ENCODE measurements around the gene PSMC3. TPM values are rescaled to one million over a fixed set of nuclear protein-coding genes. Genes with fewer than 3 reads are reported as not detected.

PSMC3 gene
- total and polyA plus RNA-seq, 4 donors: 61.6 to 192 (median 141) TPM

DNA sequence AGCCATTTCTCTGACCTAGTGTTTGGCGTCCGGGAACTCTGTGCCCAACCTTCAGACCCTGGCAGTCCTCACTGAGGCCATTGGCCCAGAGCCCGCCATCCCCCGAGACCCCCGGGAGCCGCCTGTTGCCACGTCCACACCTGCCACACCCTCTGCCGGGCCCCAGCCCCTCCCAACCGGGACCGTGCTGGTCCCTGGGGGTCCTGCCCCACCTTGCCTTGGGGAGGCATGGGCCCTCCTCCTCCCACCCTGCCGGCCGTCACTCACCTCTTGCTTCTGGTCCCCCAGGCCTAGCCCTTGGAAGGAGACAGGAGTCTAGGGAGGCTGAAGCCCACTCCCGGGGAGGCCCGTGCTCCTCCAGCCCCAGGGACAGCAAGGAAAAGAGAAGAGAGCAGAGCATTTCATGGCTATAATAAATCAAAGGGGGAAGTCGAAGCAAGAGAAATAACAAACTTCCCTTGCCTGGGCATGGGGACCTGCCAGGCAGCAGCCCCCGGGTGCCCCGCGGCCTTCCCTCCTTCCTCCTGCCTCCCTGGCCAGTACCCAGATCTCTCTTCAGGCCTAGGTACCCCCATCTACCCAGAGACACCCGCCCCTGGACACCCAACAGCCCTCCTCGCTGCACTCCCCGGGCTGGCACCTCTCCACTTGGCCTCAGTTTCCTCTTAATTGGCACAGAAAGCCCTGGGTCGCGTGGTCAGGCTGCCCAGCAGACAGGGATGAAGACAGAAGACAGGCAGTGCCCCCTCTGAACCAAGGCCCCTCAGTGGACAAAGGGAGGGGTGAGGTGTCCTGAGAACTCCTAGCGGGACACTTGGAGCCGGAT is 30.8 kb downstream of the PSMC3 start:
- peak in 1 of 3 donors; percentile 8 for DNase-seq
- no peak for ATAC-seq (ENCODE audit: insufficient read depth, low FRiP score)
- H3K27me3 ChIP-seq (ENCODE audit: control insufficient read depth in 3 of 3, insufficient read depth in 3 of 3, low read length in 2 of 3): no peaks in the 10 kb centered on the region
- TF ChIP-seq, protein P1, sequence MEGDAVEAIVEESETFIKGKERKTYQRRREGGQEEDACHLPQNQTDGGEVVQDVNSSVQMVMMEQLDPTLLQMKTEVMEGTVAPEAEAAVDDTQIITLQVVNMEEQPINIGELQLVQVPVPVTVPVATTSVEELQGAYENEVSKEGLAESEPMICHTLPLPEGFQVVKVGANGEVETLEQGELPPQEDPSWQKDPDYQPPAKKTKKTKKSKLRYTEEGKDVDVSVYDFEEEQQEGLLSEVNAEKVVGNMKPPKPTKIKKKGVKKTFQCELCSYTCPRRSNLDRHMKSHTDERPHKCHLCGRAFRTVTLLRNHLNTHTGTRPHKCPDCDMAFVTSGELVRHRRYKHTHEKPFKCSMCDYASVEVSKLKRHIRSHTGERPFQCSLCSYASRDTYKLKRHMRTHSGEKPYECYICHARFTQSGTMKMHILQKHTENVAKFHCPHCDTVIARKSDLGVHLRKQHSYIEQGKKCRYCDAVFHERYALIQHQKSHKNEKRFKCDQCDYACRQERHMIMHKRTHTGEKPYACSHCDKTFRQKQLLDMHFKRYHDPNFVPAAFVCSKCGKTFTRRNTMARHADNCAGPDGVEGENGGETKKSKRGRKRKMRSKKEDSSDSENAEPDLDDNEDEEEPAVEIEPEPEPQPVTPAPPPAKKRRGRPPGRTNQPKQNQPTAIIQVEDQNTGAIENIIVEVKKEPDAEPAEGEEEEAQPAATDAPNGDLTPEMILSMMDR (IDR thresholded peaks at IDR 0.05; ENCODE audit: control extremely low read depth, extremely low read depth): no peak
- H3K4me3 ChIP-seq: no peak overlapping the region
- peaks cover 0 to 22% (median 8%) of the 10 kb centered on the region in 5 donors for H3K4me1 ChIP-seq (ENCODE audit: control insufficient read depth in 5 of 5, insufficient read depth in 5 of 5, low read length in 5 of 5)
- no peaks in the 10 kb centered on the region for H3K9me3 ChIP-seq (ENCODE audit: control insufficient read depth in 4 of 4, insufficient read depth in 3 of 4, low read length in 3 of 4)
- no peaks in the 10 kb centered on the region for H3K36me3 ChIP-seq (ENCODE audit: control insufficient read depth in 4 of 4, insufficient read depth in 4 of 4, low read length in 4 of 4)
- no peak overlapping the region for H3K9ac ChIP-seq (ENCODE audit: insufficient read depth in 1 of 2, low read length in 2 of 2)
- WGBS, 2 donors: 33 to 67% methylated on average over 25 of the region's 25 CpGs
- H3K27ac ChIP-seq (ENCODE audit: low read depth in 1 of 2, low read length in 1 of 2): peak overlapping the region; percentile 24 to 98

DNA sequence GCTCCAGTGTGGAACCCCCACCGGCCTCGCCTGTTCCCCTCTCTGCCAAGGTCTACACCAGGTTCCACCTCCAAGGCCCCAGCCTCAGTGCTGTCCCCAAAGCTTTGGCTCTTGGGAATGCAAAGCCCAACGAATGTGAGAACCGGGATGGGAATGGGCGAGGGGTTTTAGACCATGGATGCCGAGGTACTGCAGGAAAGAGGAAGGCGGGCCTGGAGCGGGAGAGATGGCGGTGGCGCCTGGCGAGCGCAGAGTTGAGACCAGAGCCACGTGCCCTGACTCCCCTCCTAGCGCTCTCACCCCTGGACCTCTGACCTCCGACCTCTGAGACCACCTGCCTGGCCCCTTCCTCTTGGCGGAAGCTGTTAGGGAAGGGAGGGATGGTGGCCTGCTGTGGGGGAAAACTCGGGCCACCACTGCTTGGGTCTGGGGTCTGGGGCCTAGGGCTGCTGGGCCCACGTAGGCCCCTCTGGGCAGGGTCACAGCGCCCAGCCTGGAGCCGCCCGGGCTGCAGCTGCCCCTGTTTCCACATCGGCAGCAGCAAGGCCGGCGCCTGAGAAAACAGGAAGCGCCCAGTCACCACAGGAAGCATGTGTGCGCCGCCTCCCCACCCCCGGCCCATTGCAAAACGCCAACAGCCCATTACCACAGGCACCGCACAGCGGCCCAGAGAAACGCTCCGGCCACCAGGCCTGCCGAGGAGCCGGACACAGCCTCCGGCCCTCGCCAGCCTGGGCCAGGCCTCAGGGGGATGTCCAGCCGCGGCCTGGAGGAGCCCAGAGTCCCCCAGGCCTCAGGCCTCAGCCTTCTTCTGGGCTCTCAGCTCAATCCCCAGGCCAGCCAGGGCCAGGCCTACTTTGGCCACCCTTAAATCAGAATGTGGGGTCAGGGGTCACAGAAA is 31.7 kb downstream of the PSMC3 start:
- Histone ChIP-seq H3K27ac (ENCODE audit: low read depth in 1 of 2, low read length in 1 of 2) (peak overlapping the region; percentile 36 to 98), H3K27me3 (ENCODE audit: control insufficient read depth in 3 of 3, insufficient read depth in 3 of 3, low read length in 2 of 3) (no peaks in the 10 kb centered on the region), H3K4me3 (no peak overlapping the region), H3K36me3 (ENCODE audit: control insufficient read depth in 4 of 4, insufficient read depth in 4 of 4, low read length in 4 of 4) (no peaks in the 10 kb centered on the region), H3K4me1 (ENCODE audit: control insufficient read depth in 5 of 5, insufficient read depth in 5 of 5, low read length in 5 of 5) (peaks cover 0 to 17% (median 5%) of the 10 kb centered on the region in 5 donors), H3K9me3 (ENCODE audit: control insufficient read depth in 4 of 4, insufficient read depth in 3 of 4, low read length in 3 of 4) (no peaks in the 10 kb centered on the region), H3K9ac (ENCODE audit: insufficient read depth in 1 of 2, low read length in 2 of 2) (no peak overlapping the region)
- WGBS, 2 donors: 23 to 52% methylated on average over 37 to 39 of the region's 39 CpGs
- TF ChIP-seq, protein P1 (IDR thresholded peaks at IDR 0.05; ENCODE audit: control extremely low read depth, extremely low read depth): no peak
- DNase-seq (peak in 2 of 3 donors; percentile 29 to 54), ATAC-seq (ENCODE audit: insufficient read depth, low FRiP score) (peak; percentile 64)

DNA sequence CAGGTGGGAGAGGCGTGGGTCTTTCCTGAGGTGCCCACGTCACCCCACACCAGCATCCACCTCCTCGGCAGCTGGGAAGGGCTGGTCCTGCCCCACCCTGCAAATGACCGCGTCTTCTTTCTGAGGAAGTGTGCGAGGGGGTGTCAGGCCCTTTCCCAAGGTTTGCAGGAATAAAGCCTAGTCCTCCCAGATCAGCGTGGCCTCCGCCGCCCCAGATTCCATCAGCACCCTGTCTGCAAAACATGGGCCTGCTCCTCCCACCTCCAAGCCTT is 32.3 kb downstream of the PSMC3 start:
- TF ChIP-seq, protein P1 (IDR thresholded peaks at IDR 0.05; ENCODE audit: control extremely low read depth, extremely low read depth): no peak
- Histone ChIP-seq H3K27me3 (ENCODE audit: control insufficient read depth in 3 of 3, insufficient read depth in 3 of 3, low read length in 2 of 3) (no peaks in the 10 kb centered on the region), H3K9ac (ENCODE audit: insufficient read depth in 1 of 2, low read length in 2 of 2) (no peak overlapping the region), H3K27ac (ENCODE audit: low read depth in 1 of 2, low read length in 1 of 2) (peak overlapping the region; percentile 36 to 98), H3K4me1 (ENCODE audit: control insufficient read depth in 5 of 5, insufficient read depth in 5 of 5, low read length in 5 of 5) (peaks cover 0 to 17% (median 3%) of the 10 kb centered on the region in 5 donors), H3K9me3 (ENCODE audit: control insufficient read depth in 4 of 4, insufficient read depth in 3 of 4, low read length in 3 of 4) (no peaks in the 10 kb centered on the region), H3K36me3 (ENCODE audit: control insufficient read depth in 4 of 4, insufficient read depth in 4 of 4, low read length in 4 of 4) (no peaks in the 10 kb centered on the region), H3K4me3 (no peak overlapping the region)
- DNase-seq: no peak
- peak; percentile 16 for ATAC-seq (ENCODE audit: insufficient read depth, low FRiP score)
- WGBS, 2 donors: 44 to 72% methylated on average over 9 of the region's 9 CpGs
